NB4 (cell line): Measurements from ENCODE around the gene PPM1L.

Experiments used
- DNase-seq: peaks from one replicate; pipeline ENCODE4 v3.0.0; 2010; ENCODE audit warnings: low read depth
- H3K4me3 ChIP-seq: one replicate; pipeline ENCODE4 v1.5.1; 2011; ENCODE audit warnings: mild to moderate bottlenecking, low read depth, low read length, moderate library complexity
- CTCF ChIP-seq: IDR thresholded peaks from one replicate; pipeline ENCODE4 v1.5.1; 2012; ENCODE audit warnings: low read depth, low read length
- MAX ChIP-seq: IDR thresholded peaks from 2 replicates; pipeline ENCODE4 v1.6.1; 2011; ENCODE audit warnings: low read depth, low read length
- MYC ChIP-seq: IDR thresholded peaks from 2 replicates; pipeline ENCODE4 v1.6.1; 2011; ENCODE audit warnings: low read depth, low read length
- POLR2A ChIP-seq: IDR thresholded peaks from 2 replicates; pipeline ENCODE4 v1.6.1; 2011; ENCODE audit warnings: mild to moderate bottlenecking; ENCODE audit not compliant: insufficient read length; ENCODE audit errors: extremely low read depth

The PPM1L gene

DNA sequence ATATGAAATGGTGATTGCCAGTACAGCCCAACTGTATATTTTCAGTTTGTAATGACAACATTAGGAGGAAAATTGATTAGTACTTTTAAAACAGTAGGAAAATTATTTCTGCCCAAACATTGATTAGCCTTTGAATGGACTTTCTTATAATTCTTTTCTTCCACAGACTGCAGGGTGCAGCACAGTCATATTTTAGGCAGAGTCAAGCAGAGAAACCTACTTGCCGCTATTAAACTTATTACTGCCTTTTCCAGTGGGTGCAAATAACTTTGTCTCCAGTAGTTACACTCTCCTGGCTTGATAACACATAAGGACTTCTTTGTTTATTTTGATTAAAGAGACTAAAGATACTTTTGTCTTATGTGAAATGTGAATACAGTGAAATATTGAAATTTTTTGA, 85.4 kb downstream of the PPM1L start:
- TF ChIP-seq MAX = no peak
- no peak for TF ChIP-seq CTCF
- no peak for TF ChIP-seq MYC
- TF ChIP-seq POLR2A = no peak
- H3K4me3 ChIP-seq = no peak overlapping the region
- DNase-seq = no peak

GRCh38 chr3:160842021-160843005, 86.3 kb downstream of the PPM1L start:
- TF ChIP-seq POLR2A (no peak), MYC (no peak), CTCF (no peak), MAX (no peak)
- DNase-seq = no peak

DNA sequence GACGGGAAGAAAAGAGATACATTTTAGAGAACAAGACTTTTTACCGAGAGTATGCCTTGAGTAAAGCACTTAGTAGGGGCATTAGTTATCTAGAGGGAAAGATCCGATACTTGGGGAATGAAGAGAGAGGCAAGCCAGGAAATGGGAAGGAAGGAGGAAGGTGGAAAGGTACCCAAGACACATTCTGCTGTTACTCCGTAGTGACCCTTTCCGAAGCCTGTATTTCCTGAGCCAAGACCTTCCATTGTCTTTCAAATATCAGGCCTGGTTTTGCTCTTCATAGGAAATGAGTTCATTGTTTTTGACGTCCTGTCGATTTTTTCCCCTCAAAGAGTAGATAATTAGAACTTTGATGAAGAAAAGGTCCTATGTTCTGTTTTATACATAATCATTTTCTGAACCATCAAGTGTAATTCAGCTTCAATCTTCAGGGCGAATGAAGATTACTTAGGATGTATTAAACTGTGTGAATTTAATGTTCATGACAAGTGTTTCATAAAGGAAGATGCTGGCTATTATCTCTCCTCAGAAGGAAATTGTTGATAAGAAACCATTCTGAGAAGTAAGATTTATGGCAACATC, 95.7 kb downstream of the PPM1L start:
- no peak for DNase-seq
- TF ChIP-seq POLR2A (no peak), CTCF (no peak), MYC (no peak), MAX (no peak)
- no peak overlapping the region for H3K4me3 ChIP-seq

More at GRCh38 chr3:160842021-160843005, 86.3 kb downstream of the PPM1L start:
- H3K4me3 ChIP-seq = no peak overlapping the region

- TF ChIP-seq CTCF (no peak), MYC (no peak), POLR2A (no peak), MAX (no peak)
- no peak overlapping the region for H3K4me3 ChIP-seq
- DNase-seq = no peak
These were observed 96.8 kb downstream of the PPM1L start for GRCh38 chr3:160852856-160853255.

DNA sequence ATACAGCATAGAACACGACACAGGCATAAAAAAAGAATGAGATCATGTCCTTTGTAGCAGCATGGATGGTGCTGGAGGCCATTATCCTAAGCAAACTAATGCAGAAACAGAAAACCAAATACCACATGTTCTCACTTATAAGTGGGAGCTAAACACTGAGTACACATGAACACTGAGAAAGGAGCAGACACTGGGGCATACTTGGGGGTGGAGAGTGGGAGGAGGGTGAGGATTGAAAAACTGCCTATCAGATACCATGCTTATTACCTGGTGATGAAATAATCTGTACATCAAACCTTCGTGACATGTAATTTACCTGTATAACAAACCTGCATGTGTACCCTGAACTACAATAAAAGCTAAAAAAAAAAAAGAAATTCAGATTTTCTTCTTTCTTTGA, 100.4 kb downstream of the PPM1L start:
- DNase-seq = no peak
- H3K4me3 ChIP-seq = no peak overlapping the region
- TF ChIP-seq MAX (no peak), CTCF (no peak), POLR2A (no peak)
